Measurements from ENCODE around the gene CYB5RL. TPM values are rescaled to one million over a fixed set of nuclear protein-coding genes. Genes with fewer than 3 reads are reported as not detected.

Gene CYB5RL
- total and polyA plus RNA-seq, 10 donors = 1.3 to 15.1 (median 8.9) TPM

- H3K27me3 ChIP-seq (replicated peaks in 1 of 7) = no peaks in the 10 kb centered on the region
- intact Hi-C loops (cut with DNase I; ENCODE audit: low total_unique reads) = no loop called here
- peak overlapping the region in 5 of 8 donors; percentile 50 to 75 (median 73) for H3K27ac ChIP-seq
- H3K4me1 ChIP-seq = peaks cover 13 to 44% (median 32%) of the 10 kb centered on the region in 6 donors
- peaks cover 0 to 91% (median 40%) of the 10 kb centered on the region in 6 donors for H3K36me3 ChIP-seq
- 83 to 89% (median 85%) methylated on average over 9 to 12 of the region's 12 CpGs for WGBS, 5 donors
- no peak for TF ChIP-seq POLR2A (IDR thresholded peaks at IDR 0.05)
- peak in 2 of 3 donors; percentile 9 to 26 for TF ChIP-seq POLR2AphosphoS5 (IDR thresholded peaks at IDR 0.05)
- no peaks in the 10 kb centered on the region for H3K9me3 ChIP-seq
- peak; percentile 32 for DNase-seq
- H3K4me3 ChIP-seq = no peak overlapping the region
These were observed 21.4 kb upstream of the CYB5RL start for GRCh38 chr1:54221113-54221834.

GRCh38 chr1:54220004-54220811 lies 20.4 kb upstream of the CYB5RL start:
- peak; percentile 79 for DNase-seq
- 36 to 45% (median 40%) methylated on average over 18 of the region's 18 CpGs for WGBS, 5 donors

GRCh38 chr1:54219688-54220003 lies 19.8 kb upstream of the CYB5RL start:
- DNase-seq = no peak
- Histone ChIP-seq H3K4me3 (no peak overlapping the region), H3K36me3 (peaks cover 3 to 91% (median 50%) of the 10 kb centered on the region in 6 donors), H3K9me3 (no peaks in the 10 kb centered on the region), H3K4me1 (peaks cover 13 to 44% (median 32%) of the 10 kb centered on the region in 6 donors), H3K27me3 (replicated peaks in 1 of 7) (no peaks in the 10 kb centered on the region), H3K27ac (peak overlapping the region; percentile 19 to 79 (median 71))
- TF ChIP-seq POLR2A (IDR thresholded peaks at IDR 0.05) = no peak
- TF ChIP-seq POLR2AphosphoS5 (IDR thresholded peaks at IDR 0.05) = no peak
- TF ChIP-seq CTCF (IDR thresholded peaks at IDR 0.05 in 8 of 11, conservative IDR thresholded peaks at IDR 0.05 in 3 of 11) = no peak
- intact Hi-C loops (cut with DNase I; ENCODE audit: low total_unique reads) = no loop called here
- WGBS, 5 donors = 54 to 66% (median 59%) methylated on average over 3 of the region's 3 CpGs

More at GRCh38 chr1:54220004-54220811, 20.4 kb upstream of the CYB5RL start:
- Histone ChIP-seq H3K27ac (peak overlapping the region; percentile 19 to 79 (median 71)), H3K27me3 (replicated peaks in 1 of 7) (no peaks in the 10 kb centered on the region), H3K9me3 (no peaks in the 10 kb centered on the region), H3K4me3 (no peak overlapping the region), H3K4me1 (peaks cover 13 to 44% (median 32%) of the 10 kb centered on the region in 6 donors), H3K36me3 (peaks cover 3 to 91% (median 44%) of the 10 kb centered on the region in 6 donors)
- no peak for TF ChIP-seq POLR2A (IDR thresholded peaks at IDR 0.05)
- peak; percentile 12 to 74 (median 71) for TF ChIP-seq POLR2AphosphoS5 (IDR thresholded peaks at IDR 0.05)
- intact Hi-C loops (cut with DNase I; ENCODE audit: low total_unique reads) = no loop called here

GRCh38 chr1:54218883-54219687 lies 19.3 kb upstream of the CYB5RL start:
- peak; percentile 78 for DNase-seq
- intact Hi-C loops (cut with DNase I; ENCODE audit: low total_unique reads) = no loop called here
- TF ChIP-seq POLR2AphosphoS5 (IDR thresholded peaks at IDR 0.05) = peak; percentile 21 to 68 (median 37)
- no peak for TF ChIP-seq POLR2A (IDR thresholded peaks at IDR 0.05)
- Histone ChIP-seq H3K36me3 (peaks cover 3 to 91% (median 55%) of the 10 kb centered on the region in 6 donors), H3K4me3 (no peak overlapping the region), H3K4me1 (peaks cover 13 to 44% (median 32%) of the 10 kb centered on the region in 6 donors), H3K27me3 (replicated peaks in 1 of 7) (no peaks in the 10 kb centered on the region), H3K27ac (peak overlapping the region; percentile 19 to 79 (median 71)), H3K9me3 (no peaks in the 10 kb centered on the region)
- 62 to 74% (median 72%) methylated on average over 8 to 11 of the region's 11 CpGs for WGBS, 5 donors

- DNase-seq = peak; percentile 45
- no peak overlapping the region for H3K27ac ChIP-seq
- H3K36me3 ChIP-seq = peaks cover 8 to 100% (median 90%) of the 10 kb centered on the region in 6 donors
- no peak overlapping the region for H3K4me3 ChIP-seq
- no peaks in the 10 kb centered on the region for H3K27me3 ChIP-seq (replicated peaks in 1 of 7)
- H3K9me3 ChIP-seq = no peaks in the 10 kb centered on the region
- TF ChIP-seq POLR2A (IDR thresholded peaks at IDR 0.05) (no peak), CTCF (IDR thresholded peaks at IDR 0.05 in 8 of 11, conservative IDR thresholded peaks at IDR 0.05 in 3 of 11) (no peak), POLR2AphosphoS5 (IDR thresholded peaks at IDR 0.05) (no peak)
- 91 to 96% (median 94%) methylated on average over 7 to 9 of the region's 9 CpGs for WGBS, 5 donors
- intact Hi-C loops (cut with DNase I; ENCODE audit: low total_unique reads) = no loop called here
- peaks cover 7 to 33% (median 22%) of the 10 kb centered on the region in 6 donors for H3K4me1 ChIP-seq
These were observed 15.7 kb upstream of the CYB5RL start for GRCh38 chr1:54215523-54215922.
